Stimulated activated CD4-positive, alpha-beta T cell treated with anti-CD3 and anti-CD28 coated beads, Interleukin-2, amount 100 ng/mL, for 24 hours (primary cell): Measurements from ENCODE around the gene CACNA1A.
A peak's percentile ranks its signal among the peaks of the same experiment; 100 is the strongest.

Source experiments
- DNase-seq, 2 donors: peaks; one replicate each; pipeline ENCODE4 v3.0.0-alpha.2; 2020

CACNA1A gene

DNA sequence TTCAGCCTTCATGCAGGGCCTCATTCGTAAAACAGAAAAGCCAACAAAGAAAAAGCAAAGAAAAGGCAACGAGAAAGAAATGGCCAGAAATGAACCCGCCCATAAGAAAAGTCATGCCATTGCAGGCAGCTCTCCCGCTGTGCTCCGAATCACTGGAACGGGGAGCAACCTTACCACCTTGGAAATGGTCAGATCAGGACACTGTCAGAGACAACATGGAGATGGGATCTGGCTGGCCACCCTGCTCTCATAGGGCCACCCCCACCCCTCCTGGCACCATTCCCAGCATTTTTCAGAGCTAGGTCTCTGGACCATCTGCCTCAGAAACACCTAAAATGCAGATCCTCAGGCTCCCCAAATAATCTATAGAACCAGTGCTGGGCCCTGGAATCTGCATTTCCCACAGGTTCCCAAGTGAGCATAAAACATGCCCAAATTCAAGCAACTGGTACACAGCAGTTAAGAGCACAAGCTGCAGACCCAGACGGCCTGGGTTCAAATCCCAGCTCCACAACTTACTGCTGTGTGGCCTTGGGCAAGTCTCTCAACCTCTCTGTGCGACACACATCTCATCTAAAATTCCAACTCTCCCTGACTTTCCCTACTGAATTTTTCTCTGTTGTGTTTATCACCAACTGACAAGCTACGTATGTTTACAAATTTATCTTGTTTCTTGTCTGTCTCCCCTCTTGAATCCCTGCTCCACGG, 204.5 kb downstream of the CACNA1A start:
- no peak for DNase-seq

- no peak for DNase-seq
Measured at GRCh38 chr19:13300421-13301030, 205.8 kb downstream of the CACNA1A start.

DNA sequence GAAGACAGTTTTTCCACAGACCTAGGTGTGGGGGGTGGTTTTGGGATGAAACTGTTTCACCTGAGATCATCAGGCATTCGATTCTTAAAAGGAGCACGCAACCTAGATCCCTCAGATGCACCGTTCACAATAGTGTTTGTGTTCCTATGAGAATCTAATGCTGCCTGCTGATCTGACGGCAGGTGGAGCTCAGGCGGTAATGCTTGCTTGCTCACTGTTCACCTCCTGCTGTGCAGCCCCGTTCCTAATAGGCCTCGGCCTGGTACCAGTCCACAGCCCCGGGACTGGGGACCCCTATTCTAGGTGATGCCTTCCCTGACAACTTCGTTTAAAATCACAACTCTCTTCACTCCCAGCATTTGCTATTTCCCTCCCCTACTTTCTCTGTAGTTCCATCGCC, 206.4 kb downstream of the CACNA1A start:
- no peak for DNase-seq

DNA sequence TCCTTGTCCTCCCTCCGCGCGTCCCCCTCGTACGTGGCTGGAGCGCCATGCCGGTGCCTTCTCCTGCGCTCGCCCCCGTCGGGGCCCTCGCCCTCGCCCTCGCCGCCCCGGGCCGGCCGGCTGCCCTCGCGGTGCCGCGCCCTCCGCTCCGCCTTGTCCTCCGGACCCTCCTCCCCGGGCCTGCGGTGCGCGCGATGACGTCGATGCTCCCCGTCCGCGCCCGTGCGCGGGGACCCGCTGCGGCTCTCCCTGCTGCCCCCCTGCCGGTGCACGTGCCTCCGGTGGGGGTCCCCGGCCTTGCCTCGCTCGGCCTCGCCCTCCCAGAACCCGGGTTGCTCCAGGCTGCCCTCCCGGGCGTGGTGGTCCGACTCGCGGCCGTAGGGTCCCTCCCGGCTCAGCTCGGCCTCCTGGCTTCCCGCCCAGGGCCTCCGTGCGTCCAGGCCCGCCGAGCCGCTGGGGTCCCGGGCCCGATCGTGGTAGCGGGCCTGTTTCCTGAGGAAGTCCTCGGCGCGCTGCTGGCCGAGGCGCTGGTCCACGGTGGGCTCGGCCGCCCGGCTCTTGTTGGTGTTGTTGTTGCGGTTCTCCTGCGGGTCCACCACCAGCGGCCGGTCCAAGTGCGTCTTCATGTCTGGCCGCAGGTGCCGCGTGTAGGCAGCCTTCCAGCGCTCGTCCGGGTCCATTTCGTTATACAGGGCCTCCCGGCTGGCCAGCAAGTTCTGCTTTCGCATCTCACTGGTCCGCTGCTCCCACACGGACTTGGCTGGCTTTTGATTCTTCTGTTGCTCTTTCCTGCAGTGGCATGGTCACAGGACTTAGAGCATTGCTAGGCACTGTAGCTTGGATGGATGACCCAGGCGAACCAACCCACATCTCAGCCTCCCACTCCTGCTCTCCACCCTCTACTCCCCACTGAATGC, 207.5 kb downstream of the CACNA1A start:
- DNase-seq = no peak

DNA sequence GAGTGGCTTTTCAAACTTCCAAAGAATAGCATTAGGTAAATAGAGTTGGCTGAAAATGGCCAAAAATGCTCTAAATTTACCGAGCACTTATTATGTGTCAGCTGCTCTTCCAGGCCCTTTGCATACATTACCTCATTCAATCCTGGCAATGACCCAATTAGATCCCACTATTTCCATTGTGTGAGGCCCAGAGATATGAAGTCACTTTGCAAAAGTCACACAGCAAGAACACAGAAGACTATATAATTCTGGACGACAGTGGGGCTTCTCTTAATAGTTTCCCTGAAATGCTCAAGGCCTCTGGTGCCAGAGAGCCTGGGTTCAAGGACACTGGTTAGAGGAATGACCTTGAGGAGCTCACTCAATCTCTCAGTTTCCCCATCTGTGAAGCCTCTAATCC, 209.3 kb downstream of the CACNA1A start:
- no peak for DNase-seq

DNA sequence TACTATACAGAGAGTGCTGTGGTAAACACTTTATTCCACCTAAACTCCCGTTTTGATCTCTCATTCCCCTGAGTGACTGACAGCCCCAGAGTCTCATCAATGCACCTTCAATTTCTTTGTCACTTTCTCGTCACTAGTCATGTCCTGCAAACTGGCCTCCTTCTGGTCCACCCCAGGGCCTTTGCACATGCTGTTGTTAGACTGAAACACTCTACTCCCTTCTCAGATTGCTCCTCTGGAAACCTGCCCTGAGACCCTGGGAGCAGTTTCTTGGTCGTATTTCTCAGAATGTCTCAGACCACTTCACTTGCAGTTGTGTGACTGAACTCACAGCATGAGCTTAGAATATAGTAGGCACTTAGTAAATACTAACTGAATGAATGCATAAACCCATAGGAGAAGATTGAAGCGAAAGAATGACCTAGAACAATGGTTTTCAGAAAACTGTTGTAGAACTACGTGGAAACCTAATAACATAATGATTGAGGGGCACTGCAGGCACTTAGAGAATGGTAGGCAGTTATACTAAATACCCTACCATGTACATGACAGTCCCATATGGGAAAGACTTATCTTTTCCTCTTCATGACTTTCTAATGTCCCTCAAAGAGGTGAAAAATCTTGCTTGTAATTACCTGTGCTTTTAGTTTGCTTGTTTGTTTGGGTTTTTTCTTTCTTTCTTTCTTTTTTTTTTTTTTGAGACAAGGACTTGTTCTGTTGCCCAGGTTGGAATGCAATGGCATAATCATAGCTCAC, 211.3 kb downstream of the CACNA1A start:
- no peak for DNase-seq

- DNase-seq = no peak
Measured at GRCh38 chr19:13291913-13292312, 214.4 kb downstream of the CACNA1A start.

GRCh38 chr19:13290741-13291140, 215.5 kb downstream of the CACNA1A start:
- DNase-seq = no peak

DNA sequence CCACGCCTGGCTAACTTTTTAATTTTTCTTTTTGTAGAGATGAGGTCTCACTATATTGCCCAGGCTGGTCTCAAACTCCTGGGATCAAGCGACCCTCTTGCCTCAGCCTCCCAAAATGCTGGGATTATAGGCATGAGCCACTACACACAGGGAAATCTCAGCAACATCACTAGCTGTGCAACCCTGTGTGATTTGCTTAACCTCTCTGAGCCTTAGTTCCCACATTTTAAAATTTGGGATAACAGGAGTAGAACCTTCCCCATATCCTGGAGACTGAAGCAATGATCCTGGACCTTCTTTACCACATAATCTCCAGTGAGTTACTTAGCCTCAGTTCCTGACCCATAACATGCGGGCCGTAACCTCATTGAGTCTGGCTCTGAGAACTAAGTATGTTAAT, 217.0 kb downstream of the CACNA1A start:
- no peak for DNase-seq

DNA sequence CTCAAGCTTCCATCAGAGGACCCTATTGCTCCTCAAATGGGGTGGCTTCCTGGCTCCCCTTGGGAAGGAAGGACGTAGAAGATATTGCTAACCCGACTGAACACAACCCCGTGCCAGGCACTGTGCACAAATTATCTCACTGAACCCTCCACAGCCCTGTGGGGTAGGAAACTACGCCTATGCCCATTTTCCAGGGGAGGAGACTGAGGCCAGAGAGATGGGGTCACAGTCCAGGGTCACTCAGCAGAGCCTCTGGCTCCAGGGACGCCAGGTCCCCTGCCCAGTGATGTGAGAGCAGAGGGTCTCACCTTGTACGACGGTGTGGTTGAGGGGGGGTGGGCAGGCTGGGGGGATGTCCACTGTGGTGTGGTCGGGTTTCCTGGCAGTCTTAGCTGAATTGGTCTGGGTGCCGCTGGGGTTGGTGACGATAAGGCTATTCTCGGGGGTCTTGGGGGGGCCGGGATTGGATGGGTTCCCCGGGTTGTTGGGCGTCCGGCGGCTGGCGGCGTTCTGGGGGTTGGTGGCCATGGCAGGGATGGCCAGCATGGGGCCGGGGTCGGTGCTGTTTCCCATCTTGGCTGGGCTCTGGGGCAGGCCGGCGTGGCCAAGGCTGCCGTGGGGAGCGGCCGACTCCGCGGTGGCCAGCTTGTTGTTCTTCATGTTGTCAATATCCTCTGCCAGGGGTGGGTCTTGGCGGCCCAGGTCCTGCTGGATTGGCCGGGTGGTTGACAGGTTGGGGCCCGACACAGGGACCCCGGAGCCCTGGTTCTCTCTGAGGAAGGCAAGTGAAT, 219.9 kb downstream of the CACNA1A start:
- DNase-seq = no peak

DNA sequence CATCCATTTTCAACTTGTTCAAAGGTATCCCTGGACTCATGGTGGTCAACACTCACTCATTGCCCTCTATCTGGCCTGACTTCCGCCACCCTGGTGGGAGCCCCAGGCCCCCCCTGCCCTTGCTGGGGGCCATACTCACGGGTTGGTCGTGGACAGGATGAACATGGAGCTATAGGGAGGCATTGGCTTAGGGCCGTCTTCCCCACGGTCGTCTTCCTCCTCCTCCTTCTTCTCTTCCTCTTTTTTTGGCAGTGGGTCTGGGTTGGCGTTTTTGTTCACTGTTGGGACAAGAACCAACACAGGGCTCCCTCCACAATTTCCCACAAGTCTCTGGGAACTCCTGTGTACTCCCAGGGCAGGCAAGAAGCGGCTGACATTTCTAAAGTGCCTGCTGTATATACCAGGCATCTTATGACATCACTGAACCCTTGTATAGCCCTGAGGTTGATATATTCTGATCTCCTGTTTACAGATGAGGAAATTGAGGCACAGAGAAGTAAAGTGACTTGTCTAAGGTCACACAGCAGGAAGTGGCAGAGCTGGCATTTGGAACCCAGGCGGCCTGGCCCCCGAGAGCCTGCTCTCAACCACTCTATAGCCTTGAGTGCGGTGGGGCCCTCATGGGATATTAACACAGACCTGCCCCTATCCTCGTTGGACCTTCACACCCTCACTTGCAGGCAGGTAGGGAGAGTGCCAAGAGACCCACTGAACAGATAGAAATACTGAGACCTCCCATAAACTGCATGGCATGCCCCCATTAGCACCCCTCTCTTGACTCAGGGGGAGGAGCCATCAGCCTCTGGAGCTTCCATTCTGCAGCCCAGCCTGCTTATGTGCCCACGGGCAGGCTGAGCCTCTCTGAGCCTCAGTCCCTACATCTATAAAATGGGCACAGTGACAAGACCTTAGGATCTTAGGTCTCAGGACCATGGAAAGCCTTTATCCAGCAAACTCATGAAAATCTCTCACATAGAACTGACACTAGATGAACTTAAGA, 221.1 kb downstream of the CACNA1A start:
- no peak for DNase-seq

DNA sequence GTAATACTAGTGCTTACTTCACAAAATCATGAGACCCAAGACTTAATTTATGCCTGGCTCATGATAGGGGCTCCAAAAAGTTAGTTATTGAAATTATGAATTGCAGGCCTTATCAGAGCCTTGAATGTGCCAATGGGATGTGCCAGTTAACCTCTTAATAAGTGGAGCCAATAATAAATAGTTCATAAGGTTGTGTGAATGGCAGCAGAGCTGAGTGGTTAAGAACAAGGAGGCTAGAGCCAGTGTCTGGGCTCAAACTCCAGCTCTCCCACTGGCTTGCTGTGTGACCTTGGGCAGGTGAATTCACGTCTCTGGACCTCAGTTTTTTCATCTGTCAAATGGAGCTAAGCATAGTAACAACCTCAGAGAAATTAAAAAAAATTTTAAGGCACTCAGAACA, 222.4 kb downstream of the CACNA1A start:
- DNase-seq = no peak

DNA sequence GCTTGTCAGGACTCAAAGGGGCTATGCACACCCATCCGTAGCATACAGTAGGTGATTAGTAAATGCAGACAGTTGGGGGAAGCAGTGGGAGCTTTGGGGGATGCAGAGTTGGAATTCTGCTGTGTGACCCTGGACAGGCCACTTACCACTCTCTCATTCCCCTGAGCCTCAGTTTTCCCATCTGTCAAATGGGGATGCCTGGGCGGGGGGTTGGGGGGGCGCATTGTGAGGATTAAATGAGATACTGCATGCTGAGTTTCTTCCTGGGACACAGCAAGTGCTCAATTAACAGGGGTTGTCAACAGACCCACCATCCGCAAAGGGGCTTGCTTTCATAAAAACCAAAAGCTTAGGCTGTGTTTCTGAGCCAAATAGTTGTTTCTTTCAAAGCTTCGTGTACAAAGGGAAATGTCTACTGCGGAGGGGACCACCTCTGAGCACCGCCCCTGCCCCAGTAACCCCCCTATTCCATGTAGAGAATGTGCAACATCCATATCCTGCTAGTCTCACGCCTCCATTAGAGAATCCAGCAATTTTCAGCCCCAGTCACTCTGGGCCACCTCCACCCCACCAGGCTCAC, 223.7 kb downstream of the CACNA1A start:
- DNase-seq = no peak

DNA sequence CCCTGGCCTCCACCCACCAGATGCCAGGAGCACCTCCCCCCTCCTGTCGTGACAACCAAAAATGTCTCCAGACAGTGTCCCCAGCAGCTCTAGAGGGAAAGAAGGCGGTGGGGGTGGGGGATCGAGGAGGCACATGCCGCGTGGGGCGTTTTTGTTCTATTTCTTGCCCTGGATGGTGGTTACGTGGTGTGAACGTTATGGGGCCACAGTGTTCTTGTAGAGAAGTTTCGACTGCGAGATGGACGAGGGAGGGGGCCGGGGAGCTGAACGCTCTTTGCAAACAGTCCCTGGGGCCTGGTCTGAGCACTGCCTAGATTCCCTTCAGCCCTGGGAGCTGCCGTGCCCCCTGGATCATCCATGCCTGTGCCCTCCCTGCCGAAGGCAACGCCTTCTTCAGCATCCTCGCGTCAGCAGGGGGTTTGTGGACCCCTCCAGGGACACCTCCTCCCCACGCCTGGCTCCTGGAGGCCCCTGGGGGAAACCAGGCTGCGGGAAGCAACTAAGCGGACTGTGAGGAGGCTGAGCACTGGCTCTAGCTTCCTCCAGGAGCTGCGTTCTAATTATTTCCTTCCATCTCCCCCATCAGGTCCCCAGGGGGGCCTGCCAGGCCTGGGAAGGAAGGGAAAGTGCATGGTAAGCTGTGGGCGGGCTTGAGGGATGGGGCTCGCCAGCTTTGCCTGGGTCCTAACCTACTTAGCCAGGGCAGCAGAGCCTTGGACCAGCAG, 224.6 kb downstream of the CACNA1A start:
- DNase-seq = no peak

GRCh38 chr19:13277104-13277809, 229.0 kb downstream of the CACNA1A start:
- peak; percentile 55 to 71 for DNase-seq

DNA sequence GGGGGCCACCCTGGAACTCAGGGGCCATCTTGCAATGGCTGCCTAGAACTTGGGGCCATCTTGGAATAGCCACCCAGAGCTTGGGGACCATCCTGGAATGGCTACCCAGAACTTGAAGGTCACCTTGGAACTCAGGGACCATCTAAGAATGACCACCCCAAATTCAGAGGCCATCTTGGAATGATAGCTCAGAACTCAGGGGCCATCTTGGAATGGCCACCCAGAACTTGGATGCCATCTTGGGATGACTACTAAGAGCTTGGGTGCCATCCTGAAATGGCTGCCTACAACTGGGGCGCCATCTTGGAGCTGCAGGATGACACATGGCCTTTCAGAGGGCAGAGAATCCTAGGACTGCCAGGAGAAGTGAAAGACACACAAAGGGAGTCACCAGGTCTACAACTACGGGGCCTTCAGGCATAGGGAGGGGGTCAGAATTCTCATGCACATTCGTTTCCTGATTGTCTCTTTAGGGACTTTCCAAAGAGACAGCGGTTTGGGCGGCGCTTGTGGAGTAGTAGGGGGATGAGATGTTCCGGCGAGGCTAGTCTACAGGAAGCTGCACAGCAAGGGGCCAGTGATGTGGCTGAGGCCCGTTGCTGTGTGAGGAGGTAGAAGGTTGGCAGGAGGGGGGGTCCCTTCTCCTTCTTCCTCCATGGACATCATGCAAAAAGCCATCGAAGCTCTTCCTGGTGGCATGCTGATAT, 231.1 kb downstream of the CACNA1A start:
- peak in 1 of 2 donors; percentile 22 for DNase-seq

GRCh38 chr19:13270514-13271105, 235.7 kb downstream of the CACNA1A start:
- no peak for DNase-seq

DNA sequence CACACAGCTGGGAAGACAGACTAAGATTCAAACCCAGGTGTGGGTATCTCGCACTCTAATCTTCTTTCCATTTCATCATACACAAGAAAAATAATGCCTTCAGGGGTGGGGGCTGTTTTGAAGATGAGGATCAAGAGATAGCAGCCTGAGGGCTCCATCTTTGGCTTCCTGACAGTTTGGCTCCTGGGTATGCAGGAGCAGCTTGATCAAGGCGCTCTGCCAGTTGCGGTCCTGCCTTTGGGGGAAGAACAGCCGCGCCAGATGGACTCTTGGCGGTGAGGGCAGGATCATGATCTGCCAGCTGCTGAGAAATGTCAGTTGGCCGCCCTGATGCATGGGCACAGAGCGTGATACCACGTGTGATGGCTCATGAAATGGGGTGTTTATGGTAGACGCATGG, 236.9 kb downstream of the CACNA1A start:
- no peak for DNase-seq
